OCI-LY3 (cell line): Measurements from ENCODE around the gene SPC24.
"Not testable (repeated sequence)": the region's sequence is repeated elsewhere in the genome, so short reads cannot be mapped to it uniquely, and the experiment has no call there.

Experiments used
- H2AFZ ChIP-seq: fragments of 200-600, 300-600 bp; shearing (Covaris generic); 2 replicates; pipeline ENCODE4 v1.6.0; 2014; ENCODE audit warnings: antibody characterized with exemption, low read depth, low read length
- H3K27ac ChIP-seq: fragments of 200-600, 300-600 bp; sonication (generic); 2 replicates; pipeline ENCODE4 v1.5.1; 2014; ENCODE audit warnings: mild to moderate bottlenecking, low read length, moderate library complexity, mixed read lengths
- H3K27me3 ChIP-seq: fragments of 200-600, 300-600 bp; sonication (generic); 2 replicates; pipeline ENCODE4 v1.6.1; 2014; ENCODE audit warnings: low read depth, low read length, mixed read lengths
- H3K36me3 ChIP-seq: fragments of 200-600, 300-600 bp; sonication (generic); replicated peaks from 2 replicates; pipeline ENCODE3; 2014; ENCODE audit warnings: low read depth, low read length, mixed read lengths
- H3K4me1 ChIP-seq: fragments of 300-600, 200-600 bp; sonication (generic); 2 replicates; pipeline ENCODE4 v1.6.1; 2014; ENCODE audit warnings: low read length, mixed read lengths
- H3K4me2 ChIP-seq: fragments of 200-600, 300-600 bp; sonication (generic); 2 replicates; pipeline ENCODE4 v1.6.1; 2014; ENCODE audit warnings: low read length, mixed read lengths
- H3K4me3 ChIP-seq: fragments of 300-600, 200-600 bp; sonication (generic); 2 replicates; pipeline ENCODE4 v1.5.1; 2014; ENCODE audit warnings: antibody characterized with exemption, mild to moderate bottlenecking, low read length, moderate library complexity
- H3K79me2 ChIP-seq: fragments of 300-600, 200-600 bp; shearing (Covaris generic); 2 replicates; pipeline ENCODE4 v1.6.1; 2014; ENCODE audit warnings: mild to moderate bottlenecking, low read length, mixed read lengths
- H3K9ac ChIP-seq: fragments of 300-600, 200-600 bp; shearing (Covaris generic); 2 replicates; pipeline ENCODE4 v1.6.0; 2014; ENCODE audit warnings: mild to moderate bottlenecking, low read length, moderate library complexity
- H3K9me3 ChIP-seq: fragments of 200-600, 300-600 bp; shearing (Covaris generic); 2 replicates; pipeline ENCODE4 v1.6.1; 2014; ENCODE audit warnings: low read length, mixed read lengths; ENCODE audit not compliant: insufficient read depth
- H4K20me1 ChIP-seq: fragments of 200-600, 300-600 bp; sonication (generic); 2 replicates; pipeline ENCODE4 v1.6.1; 2016; ENCODE audit warnings: low read length, mixed read lengths; ENCODE audit not compliant: insufficient read depth
- EZH2phosphoT487 ChIP-seq: fragments of 200-600 bp; shearing (Covaris generic); IDR thresholded peaks from 2 replicates; pipeline ENCODE4 v1.6.1; 2018; ENCODE audit warnings: antibody characterized with exemption, mixed run types, low read depth
- TF ChIP-seq, protein P1 (sequence below): fragments of 200-600, 300-600 bp; sonication (generic); IDR thresholded peaks from 2 replicates; pipeline ENCODE4 v1.5.1; 2014; ENCODE audit warnings: antibody characterized with exemption, low read length, low read depth

Gene SPC24

DNA sequence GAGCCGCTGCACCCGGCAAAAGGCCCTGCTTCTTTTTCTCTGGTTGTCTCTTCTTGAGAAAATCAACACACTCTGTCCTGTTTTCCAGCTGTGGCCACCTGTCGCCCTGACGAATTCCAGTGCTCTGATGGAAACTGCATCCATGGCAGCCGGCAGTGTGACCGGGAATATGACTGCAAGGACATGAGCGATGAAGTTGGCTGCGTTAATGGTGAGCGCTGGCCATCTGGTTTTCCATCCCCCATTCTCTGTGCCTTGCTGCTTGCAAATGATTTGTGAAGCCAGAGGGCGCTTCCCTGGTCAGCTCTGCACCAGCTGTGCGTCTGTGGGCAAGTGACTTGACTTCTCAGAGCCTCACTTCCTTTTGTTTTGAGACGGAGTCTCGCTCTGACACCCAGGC, 49.1 kb downstream of the SPC24 start:
- H3K4me3 ChIP-seq, result no peak overlapping the region
- H3K4me2 ChIP-seq, result no peak overlapping the region
- no peaks in the 10 kb centered on the region for H4K20me1 ChIP-seq
- TF ChIP-seq, protein P1, sequence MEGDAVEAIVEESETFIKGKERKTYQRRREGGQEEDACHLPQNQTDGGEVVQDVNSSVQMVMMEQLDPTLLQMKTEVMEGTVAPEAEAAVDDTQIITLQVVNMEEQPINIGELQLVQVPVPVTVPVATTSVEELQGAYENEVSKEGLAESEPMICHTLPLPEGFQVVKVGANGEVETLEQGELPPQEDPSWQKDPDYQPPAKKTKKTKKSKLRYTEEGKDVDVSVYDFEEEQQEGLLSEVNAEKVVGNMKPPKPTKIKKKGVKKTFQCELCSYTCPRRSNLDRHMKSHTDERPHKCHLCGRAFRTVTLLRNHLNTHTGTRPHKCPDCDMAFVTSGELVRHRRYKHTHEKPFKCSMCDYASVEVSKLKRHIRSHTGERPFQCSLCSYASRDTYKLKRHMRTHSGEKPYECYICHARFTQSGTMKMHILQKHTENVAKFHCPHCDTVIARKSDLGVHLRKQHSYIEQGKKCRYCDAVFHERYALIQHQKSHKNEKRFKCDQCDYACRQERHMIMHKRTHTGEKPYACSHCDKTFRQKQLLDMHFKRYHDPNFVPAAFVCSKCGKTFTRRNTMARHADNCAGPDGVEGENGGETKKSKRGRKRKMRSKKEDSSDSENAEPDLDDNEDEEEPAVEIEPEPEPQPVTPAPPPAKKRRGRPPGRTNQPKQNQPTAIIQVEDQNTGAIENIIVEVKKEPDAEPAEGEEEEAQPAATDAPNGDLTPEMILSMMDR, result no peak
- TF ChIP-seq EZH2phosphoT487, result no peak
- no peak overlapping the region for H3K27ac ChIP-seq
- H3K36me3 ChIP-seq, result no peaks in the 10 kb centered on the region
- no peak overlapping the region for H3K9ac ChIP-seq
- H3K27me3 ChIP-seq, result peaks cover 44% of the 10 kb centered on the region
- H3K4me1 ChIP-seq, result no peaks in the 10 kb centered on the region
- no peaks in the 10 kb centered on the region for H3K9me3 ChIP-seq
- H2AFZ ChIP-seq, result no peak overlapping the region
- H3K79me2 ChIP-seq, result no peaks in the 10 kb centered on the region

DNA sequence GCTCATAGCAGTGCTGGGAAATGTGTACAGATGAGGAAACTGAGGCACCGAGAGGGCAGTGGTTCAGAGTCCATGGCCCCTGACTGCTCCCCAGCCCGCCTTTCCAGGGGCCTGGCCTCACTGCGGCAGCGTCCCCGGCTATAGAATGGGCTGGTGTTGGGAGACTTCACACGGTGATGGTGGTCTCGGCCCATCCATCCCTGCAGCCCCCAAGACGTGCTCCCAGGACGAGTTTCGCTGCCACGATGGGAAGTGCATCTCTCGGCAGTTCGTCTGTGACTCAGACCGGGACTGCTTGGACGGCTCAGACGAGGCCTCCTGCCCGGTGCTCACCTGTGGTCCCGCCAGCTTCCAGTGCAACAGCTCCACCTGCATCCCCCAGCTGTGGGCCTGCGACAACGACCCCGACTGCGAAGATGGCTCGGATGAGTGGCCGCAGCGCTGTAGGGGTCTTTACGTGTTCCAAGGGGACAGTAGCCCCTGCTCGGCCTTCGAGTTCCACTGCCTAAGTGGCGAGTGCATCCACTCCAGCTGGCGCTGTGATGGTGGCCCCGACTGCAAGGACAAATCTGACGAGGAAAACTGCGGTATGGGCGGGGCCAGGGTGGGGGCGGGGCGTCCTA, 50.5 kb downstream of the SPC24 start:
- no peaks in the 10 kb centered on the region for H3K36me3 ChIP-seq
- no peaks in the 10 kb centered on the region for H3K79me2 ChIP-seq
- no peak overlapping the region for H2AFZ ChIP-seq
- no peak overlapping the region for H3K4me2 ChIP-seq
- H3K27me3 ChIP-seq, result peaks cover 44% of the 10 kb centered on the region
- no peak overlapping the region for H3K27ac ChIP-seq
- no peaks in the 10 kb centered on the region for H3K4me1 ChIP-seq
- H4K20me1 ChIP-seq, result no peaks in the 10 kb centered on the region
- no peak overlapping the region for H3K4me3 ChIP-seq
- no peaks in the 10 kb centered on the region for H3K9me3 ChIP-seq
- no peak for TF ChIP-seq EZH2phosphoT487
- TF ChIP-seq, protein P1, result no peak
- no peak overlapping the region for H3K9ac ChIP-seq

DNA sequence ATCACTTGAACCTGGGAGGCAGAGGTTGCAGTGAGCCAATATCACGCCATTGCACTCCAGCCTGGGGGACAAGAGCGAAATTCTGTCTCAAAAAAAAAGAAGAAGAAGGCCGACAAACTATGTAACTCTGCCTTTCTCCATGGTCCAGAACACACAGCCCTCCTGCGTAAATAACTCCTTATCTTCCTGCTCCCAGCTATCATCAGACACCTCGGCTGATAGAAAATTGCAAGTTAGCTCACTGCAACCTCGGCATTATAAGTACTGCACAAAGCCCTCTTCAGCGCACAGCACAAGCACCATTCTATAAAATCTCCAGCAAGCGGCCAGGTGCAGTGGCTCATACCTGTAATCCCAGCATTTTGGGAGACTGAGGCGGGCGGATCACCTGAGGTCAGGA, 51.9 kb downstream of the SPC24 start:
- not testable (repeated sequence) for H3K27ac ChIP-seq, H3K4me3 ChIP-seq, H3K79me2 ChIP-seq, H2AFZ ChIP-seq, H3K4me2 ChIP-seq, H3K9me3 ChIP-seq, H3K4me1 ChIP-seq, H4K20me1 ChIP-seq, H3K9ac ChIP-seq, H3K36me3 ChIP-seq
- peaks cover 54% of the 10 kb centered on the region for H3K27me3 ChIP-seq

DNA sequence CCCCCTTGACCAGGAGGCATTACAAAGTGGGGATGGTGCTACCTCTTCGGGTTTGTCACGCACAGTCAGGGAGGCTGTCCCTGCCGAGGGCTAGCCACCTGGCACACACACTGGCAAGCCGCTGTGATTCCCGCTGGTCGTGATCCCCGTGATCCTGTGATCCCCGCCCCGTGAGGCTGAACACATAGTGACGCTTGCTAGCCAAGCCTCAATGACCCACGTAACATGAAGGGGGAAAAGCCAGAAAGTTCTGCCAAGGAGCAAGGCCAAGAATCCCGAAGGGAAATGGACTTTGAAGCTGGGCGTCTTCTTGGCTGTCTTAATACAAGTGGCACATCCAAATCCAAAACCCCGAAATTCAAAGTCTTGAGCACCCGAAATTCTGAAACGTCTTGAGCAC, 52.6 kb downstream of the SPC24 start:
- Histone ChIP-seq H3K9ac (no peak overlapping the region), H3K4me2 (no peak overlapping the region), H2AFZ (no peak overlapping the region), H3K9me3 (peaks cover 7% of the 10 kb centered on the region), H3K36me3 (no peaks in the 10 kb centered on the region), H3K27me3 (peaks cover 58% of the 10 kb centered on the region), H4K20me1 (no peaks in the 10 kb centered on the region), H3K79me2 (no peaks in the 10 kb centered on the region), H3K4me1 (no peaks in the 10 kb centered on the region), H3K27ac (no peak overlapping the region), H3K4me3 (no peak overlapping the region)
- TF ChIP-seq, protein P1, result no peak
- TF ChIP-seq EZH2phosphoT487, result no peak
